HG03280 (cell line): ENCODE measurements around the gene MRPL51.
A peak's percentile ranks its signal among the peaks of the same experiment; 100 is the strongest.

Source experiments
- ATAC-seq: cut with Tn5 transposase; IDR thresholded peaks from one replicate; pipeline ENCODE4 v1.9.1; 2021; ENCODE audit warnings: mild to moderate bottlenecking, moderate library complexity; ENCODE audit not compliant: unreplicated experiment

The MRPL51 gene

DNA sequence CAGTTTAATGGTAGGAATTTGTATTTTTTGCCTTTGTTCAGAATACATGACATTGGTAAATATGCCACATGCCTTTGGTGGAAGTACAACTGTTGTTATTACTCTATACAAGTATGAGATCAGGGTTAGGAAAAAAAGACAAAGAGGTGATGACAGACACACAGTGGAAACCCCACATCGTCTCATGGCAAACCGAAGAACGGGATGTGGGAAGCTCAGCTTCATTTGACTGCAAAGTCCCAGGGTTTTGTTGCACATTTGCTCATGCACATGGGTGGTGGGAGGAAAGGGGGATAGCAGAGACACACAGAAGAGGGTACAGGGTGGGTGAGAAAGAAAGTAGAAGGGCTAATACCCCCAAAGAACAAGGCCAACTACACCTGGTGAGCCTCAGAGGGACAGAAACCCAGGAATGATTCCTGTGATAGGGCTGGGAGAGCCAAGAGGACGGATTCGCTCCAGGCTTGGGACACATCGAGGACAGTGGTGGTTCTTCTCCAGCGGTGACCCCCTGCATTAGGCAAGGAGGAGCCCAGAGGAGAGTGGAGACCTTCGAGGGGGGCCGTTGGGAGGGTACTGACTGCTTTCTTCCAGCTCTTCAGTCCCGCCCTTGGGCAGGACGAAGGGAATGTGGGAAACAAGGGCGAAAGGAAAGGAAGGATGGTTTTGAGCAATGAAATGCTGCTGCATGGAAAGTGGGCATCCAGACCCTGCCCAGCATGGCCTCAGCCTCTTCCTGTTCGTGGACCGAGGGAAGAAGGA lies 30.6 kb downstream of the MRPL51 start:
- ATAC-seq = no peak

DNA sequence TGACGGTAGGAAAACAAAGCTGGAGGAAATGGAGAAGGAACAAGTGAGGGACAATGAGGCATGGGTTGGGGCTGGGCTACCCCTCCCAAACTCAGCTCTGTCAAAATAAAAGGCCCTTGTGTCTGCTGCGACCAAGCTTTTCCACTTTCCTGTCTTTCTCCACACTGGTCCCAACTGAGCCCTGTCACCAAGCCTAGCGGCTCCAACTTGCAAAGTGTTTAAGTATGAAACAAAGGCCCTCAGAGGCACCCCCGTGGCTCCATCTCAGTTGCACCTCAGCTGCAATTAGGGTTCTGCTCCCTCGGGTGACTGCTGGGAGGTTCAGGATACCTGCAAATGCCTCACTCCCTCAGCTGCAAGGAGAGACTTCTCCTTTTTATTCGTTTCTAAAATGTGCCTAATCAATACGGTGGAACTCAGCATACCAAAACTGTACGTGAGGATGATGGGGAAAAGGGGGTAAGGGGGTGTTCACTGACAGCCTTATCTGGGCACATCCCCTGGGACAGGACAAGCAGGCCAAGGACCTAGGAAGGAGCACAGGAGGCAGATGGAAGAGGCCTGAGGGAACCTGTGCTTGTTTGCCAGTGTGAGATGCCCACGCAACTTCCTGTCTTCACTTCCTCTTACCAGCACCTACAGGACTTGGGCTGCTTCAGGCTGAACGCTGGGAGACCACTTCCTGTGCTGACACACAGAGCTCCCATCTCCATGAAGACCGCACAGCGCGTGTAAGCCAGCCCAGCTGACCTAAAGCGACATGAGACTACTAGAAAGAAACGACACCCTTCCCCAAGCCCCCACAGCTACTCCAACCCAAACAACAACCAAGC lies 31.4 kb downstream of the MRPL51 start:
- ATAC-seq = peak; percentile 79

DNA sequence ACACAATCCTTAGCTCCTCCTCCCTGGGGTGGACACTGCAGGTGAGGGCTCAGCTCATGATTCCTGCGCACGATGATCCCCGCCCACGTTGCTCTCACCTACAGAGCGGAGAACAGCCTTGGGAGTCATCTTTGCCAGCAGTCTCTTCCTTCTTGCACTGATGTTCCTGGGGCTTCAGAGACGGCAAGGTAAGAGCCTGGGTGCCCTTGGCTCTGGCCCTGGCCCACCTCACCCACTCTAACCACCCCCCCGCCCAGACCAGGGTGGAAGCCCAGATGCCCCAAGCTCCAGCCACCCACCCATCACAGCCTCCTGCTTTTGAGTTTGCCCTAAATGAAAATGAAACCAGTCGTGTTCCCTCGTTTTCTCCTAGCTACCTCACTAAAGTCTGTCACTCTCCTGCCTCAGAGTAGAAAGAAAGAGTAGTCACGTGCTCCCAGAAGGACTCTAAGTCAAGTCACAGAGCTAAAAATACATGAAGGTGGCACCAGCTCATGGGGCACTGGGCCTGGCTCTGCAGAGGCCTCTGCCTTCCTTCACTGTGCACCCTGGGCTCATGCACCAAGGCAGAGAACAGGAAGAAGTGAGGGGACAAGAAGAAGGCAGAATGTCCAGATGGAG lies 32.2 kb downstream of the MRPL51 start:
- no peak for ATAC-seq

DNA sequence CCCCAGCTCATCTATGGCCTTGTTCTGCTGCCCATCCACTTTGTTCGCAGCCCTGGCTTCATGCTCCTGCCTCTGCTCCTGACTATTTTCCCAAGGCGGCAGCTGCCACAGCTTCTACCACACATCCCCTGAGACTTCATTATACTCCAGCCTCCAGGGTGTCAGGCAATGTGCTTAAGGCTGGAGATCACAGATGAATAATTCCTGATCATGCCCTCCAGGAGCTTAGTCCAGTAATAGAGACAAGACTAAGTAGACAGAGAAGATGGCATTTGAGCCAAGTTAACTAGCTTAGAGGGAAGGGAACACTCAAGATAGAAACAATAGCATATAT lies 34.1 kb downstream of the MRPL51 start:
- no peak for ATAC-seq

DNA sequence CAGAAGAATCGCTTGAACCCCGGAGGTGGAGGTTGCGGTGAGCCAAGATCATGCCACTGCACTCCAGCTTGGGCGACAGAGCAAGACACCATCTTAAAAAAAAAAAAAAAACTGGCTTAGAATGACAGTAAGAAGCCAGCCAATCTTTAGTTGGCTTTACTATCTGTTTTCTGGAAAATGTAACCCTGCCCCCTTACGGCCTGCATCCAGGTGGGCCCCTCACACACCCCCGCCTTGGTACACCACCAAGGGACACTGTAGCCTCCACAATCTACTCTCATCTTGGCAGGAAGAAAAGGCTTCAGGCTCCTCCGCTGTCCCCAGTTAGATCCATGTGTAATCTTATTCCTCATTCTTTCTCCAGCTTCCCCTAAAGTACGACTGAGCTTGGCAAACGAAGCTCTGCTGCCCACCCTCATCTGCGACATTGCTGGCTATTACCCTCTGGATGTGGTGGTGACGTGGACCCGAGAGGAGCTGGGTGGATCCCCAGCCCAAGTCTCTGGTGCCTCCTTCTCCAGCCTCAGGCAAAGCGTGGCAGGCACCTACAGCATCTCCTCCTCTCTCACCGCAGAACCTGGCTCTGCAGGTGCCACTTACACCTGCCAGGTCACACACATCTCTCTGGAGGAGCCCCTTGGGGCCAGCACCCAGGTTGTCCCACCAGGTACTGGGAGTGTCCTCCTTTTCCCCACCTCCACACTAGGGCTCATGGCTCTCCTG lies 34.6 kb downstream of the MRPL51 start:
- no peak for ATAC-seq

DNA sequence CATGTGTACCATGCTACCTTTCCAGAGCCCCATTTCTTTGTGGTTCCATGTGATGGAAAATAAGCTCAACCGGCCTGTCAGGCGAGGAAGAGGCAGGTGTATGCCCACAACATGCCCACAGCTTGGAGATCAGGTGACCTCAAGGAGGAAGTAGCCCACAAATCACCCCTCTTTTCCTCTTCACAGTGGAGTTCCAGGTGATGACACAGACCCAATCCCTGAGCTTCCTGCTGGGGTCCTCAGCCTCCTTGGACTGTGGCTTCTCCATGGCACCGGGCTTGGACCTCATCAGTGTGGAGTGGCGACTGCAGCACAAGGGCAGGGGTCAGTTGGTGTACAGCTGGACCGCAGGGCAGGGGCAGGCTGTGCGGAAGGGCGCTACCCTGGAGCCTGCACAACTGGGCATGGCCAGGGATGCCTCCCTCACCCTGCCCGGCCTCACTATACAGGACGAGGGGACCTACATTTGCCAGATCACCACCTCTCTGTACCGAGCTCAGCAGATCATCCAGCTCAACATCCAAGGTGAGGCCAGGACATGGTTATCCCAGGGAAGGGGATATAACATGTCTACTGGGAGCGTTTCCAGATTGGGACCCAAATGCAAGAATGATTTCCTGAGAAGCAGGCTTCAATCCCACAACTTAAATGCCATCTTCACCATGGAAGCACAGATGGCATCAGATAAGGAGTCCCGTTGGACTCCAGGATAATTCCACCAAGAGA lies 35.7 kb downstream of the MRPL51 start:
- ATAC-seq = no peak

DNA sequence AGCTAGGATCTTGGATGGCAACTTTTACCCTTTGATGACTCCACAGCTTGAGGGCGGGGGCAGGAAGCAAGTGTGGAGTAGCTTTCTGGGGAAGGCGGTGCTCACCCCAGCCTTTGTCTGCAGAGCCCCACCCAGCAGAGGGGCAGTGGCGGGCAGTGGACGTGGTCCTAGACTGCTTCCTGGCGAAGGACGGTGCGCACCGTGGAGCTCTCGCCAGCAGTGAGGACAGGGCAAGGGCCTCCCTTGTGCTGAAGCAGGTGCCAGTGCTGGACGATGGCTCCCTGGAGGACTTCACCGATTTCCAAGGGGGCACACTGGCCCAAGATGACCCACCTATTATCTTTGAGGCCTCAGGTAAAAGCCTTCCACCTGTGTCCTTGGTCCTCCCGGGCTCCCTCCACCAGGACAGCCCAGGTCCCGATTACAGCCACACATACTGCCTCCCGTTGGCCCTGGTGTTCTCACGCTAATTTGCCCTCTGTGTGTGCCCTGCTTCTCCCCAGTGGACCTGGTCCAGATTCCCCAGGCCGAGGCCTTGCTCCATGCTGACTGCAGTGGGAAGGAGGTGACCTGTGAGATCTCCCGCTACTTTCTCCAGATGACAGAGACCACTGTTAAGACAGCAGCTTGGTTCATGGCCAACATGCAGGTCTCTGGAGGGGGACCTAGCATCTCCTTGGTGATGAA lies 40.0 kb downstream of the MRPL51 start:
- no peak for ATAC-seq

DNA sequence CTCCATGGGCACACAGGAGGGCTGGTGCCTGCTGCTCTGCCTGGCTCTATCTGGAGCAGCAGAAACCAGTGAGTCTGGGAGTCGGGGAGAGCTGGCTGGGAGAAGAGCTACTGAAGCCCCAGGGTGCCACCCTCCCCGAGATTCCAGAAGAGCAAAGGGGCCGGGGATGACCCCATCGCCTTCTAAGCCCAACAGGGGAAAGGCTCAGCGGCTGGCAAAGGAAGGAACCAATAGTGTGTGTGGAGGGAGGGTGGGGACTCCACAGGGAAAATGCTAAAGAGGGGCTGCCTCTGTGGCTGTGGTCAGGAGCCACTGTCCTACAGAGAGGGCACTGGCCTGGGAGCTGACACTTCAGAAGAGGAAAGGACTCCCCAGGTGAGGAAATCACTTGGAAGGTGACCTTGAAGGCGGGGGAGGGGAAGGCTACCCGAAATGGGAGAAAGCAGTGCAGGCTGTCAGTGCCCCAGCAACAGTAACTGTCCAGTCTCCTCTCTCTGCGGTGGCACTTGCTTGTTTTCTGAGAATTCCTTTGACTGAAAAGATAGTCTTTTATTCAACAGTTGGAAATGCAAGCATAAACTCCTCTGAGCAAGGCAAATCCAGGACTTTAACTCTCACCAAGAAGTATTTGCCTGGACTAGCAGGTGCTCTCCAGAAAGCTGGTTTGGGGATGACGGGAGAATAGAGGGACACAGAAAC lies 40.7 kb downstream of the MRPL51 start:
- peak; percentile 4 for ATAC-seq

DNA sequence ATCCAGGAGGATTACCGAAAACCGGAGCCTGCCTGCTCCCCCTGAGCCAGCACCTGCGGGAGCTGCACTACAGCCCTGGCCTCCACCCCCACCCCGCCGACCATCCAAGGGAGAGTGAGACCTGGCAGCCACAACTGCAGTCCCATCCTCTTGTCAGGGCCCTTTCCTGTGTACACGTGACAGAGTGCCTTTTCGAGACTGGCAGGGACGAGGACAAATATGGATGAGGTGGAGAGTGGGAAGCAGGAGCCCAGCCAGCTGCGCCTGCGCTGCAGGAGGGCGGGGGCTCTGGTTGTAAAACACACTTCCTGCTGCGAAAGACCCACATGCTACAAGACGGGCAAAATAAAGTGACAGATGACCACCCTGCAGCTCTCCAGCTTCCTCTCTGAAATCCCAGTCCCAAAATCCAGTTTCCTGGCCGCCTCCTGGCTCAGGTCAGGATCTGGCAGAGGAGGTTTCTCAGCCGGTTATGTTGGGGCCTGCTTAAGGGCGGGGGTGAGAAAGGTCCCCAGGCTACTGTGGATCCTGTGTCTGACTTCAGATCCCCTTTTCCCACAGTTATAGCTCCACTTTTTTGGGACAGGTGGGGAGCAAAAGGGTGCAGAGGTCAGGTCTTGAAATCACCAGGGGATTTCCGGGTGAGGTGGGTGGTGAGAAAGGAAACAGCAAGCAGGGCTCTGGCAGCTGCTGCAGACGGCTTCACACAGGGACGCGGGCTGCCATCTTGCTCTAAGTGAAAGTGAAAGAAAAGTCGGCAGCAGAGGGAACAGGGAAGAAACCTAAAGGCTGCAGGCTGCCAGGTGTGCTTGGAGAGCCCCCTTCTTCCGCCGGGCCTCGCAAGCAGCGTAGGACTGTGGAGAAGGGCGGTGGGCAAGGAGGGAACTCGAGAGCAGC lies 41.5 kb downstream of the MRPL51 start, which contains the start of gene TAPBPL:
TAPBPL (plus strand) TSS at position 695 of the 897 bp plus-strand sequence. CDS start 207 bp downstream, outside the sequence.
- ATAC-seq = peak; percentile 65

DNA sequence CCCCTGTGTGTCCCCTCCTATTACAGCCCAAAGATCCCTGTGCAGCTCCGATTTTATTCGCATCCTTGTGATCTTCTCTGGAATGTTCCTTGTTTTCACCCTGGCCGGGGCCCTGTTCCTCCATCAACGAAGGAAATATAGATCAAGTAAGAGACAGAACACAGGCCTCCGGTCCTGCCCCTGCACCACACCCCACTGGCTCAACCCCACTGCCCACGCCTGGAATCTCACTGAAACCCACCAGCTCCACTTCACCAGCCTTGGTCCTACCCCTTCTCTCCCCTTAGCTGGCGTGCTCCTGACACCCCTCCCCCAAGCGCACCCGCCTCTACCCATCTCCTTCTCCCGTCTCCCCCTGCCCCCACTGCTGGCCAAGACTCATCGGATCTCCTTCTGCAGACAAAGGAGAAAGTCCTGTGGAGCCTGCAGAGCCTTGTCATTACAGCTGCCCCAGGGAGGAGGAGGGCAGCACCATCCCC lies 42.2 kb downstream of the MRPL51 start:
- ATAC-seq = no peak

DNA sequence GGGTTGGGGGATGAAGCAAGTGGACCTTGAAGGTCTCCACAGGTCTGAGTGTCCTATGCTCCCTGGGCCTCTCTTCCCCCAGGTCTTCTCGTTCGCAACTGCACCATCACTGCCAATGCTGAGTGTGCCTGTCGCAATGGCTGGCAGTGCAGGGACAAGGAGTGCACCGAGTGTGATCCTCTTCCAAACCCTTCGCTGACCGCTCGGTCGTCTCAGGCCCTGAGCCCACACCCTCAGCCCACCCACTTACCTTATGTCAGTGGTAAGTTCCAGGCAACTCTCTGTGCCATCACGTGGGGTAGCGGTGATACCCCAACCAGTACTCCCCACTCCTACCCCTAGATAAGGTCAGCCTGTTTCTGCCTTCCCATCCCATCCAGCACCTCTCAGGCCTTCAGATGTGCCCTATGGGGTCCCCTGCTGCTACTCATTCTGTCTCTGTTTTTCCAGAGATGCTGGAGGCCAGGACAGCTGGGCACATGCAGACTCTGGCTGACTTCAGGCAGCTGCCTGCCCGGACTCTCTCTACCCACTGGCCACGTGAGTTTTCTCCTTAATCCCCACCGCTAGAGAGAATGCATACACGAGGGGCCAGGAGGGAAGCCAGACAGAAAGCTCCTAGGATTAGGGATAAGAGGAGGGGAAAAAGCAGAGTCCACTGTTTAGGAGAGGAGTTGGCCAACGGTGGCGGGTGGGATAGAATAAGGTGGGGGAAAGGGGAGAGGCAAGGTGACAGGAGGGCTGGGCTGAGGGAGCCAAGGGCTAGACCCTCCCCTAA lies 42.8 kb downstream of the MRPL51 start:
- ATAC-seq = no peak

DNA sequence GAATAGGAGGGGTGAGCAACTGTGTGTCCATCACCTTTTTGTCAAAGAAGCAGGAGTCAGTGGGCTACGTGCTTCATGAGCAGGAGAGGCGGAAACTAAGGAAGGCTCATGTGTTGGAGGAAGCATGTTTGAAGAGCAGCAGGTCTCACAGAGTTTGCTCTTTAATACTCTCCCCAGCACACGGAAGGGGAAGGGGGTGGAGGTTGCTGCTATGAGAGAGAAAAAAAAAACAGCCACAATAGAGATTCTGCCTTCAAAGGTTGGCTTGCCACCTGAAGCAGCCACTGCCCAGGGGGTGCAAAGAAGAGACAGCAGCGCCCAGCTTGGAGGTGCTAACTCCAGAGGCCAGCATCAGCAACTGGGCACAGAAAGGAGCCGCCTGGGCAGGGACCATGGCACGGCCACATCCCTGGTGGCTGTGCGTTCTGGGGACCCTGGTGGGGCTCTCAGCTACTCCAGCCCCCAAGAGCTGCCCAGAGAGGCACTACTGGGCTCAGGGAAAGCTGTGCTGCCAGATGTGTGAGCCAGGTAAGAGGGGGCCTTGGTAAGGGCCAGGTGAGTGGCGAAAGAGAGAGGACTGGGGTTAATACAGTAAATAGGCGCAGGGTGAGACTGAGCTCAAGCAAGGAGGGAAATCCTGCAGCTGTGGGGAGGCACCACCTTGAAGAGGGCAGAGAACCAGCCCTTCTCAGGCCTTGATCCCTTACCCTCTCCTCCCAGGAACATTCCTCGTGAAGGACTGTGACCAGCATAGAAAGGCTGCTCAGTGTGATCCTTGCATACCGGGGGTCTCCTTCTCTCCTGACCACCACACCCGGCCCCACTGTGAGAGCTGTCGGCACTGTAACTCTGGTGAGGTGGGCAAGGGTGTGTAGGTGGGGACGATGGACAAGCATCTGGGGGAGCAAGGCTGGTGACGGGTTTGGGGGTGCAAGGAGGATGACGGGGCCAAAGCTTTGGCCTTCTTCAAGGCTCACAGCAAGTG lies 48.1 kb downstream of the MRPL51 start, which contains the start of gene CD27:
CD27 (plus strand) TSS at position 252 of the 985 bp plus-strand sequence; CDS start at position 393, 141 bp downstream.
- ATAC-seq = no peak

DNA sequence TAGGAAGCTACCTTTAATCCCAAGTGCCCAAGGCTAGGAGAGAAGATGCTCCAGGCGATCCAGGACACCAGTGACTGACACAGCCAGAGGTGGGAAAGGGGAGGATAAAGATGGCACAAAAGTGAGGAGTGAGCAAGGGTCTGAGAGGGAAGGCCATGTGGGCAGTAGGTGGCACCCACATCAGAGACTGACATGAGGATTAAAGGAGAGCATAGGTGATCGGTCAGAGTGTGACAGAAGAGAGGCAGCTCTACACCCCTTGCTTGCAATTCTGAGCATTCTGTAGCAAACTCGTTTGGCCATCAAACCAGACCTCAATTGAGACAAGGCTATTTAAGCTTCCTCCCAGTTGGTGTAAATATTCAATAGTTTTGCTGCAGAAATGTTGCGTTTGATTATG lies 49.0 kb downstream of the MRPL51 start:
- no peak for ATAC-seq

DNA sequence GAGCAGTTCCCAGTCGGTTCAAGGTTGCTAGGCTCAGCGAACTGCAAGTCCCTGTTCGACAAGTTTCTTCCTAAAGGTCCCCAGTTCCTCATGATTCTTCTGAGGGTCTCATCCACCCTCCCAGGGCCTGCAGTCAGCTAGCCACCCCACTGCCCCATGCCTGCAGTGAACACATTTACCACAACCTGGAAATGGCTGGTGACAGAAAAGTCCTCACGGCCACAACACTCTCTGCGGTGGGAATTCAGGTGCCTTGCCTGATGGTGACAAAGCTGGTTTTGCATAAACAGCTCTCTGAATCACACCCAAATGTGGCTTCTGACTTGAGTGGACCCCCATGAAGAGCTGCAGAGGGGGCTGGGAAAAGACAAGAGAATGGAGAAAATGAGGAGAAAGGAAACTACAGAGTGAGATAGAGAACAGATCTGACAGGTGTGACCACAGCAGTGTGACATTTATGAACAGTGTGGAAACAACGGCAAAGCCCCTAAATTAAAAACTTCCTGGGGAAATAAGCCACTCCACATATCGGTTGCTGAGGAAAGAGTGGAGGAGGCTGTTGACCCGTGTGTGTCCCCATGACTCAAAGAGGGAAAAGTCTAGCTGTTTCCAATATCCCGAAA lies 49.6 kb downstream of the MRPL51 start:
- peak; percentile 27 for ATAC-seq

DNA sequence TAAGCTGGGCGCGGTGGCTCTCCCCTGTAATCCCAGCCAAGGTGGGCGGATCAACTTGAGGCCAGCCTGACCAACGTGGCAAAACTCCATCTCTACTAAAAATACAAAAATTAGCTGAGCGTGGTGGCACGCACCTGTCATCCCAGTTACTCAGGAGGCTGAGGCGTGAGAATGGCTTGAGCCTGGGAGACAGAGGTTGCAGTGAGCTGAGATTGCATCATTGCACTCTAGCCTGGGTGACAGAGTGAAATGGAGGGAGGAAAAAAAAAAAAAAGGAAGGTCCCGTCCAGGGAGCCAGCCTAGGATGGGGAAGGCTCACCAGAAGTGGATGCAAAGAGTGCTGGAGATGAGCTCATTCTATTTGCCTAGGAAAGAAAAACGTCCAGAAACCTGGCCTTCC lies 50.2 kb downstream of the MRPL51 start:
- ATAC-seq = no peak
